ENCODE results near the gene CFLAR. TPM values are rescaled to one million over a fixed set of nuclear protein-coding genes. Genes with fewer than 3 reads are reported as not detected.

Gene CFLAR
- total RNA-seq, 1 experiment from 2014 or later: 75.4 TPM

GRCh38 chr2:201128933-201129505, 13.1 kb downstream of the CFLAR start:
- Histone ChIP-seq H3K4me1 (replicated peaks; ENCODE audit: insufficient read depth) (peaks cover 60% of the 10 kb centered on the region), H3K4me3 (no peak overlapping the region), H3K27me3 (ENCODE audit: insufficient read depth, low read depth) (no peaks in the 10 kb centered on the region), H3F3A (ENCODE audit: insufficient read depth, low read depth) (peaks cover 17% of the 10 kb centered on the region; the same call in 1 of the 2 replicates), H3K36me3 (ENCODE audit: low read depth) (no peaks in the 10 kb centered on the region), H2AFZ (no peak overlapping the region), H3K4me2 (peak overlapping the region; percentile 50), H3K79me2 (ENCODE audit: low read depth) (peaks cover 53% of the 10 kb centered on the region), H3K9me3 (ENCODE audit: insufficient read depth, low read depth) (no peaks in the 10 kb centered on the region), H3K27ac (peak overlapping the region; percentile 59), H3K9me2 (ENCODE audit: insufficient read depth) (no peaks in the 10 kb centered on the region), H4K20me1 (ENCODE audit: insufficient read depth) (no peaks in the 10 kb centered on the region)
- ChIA-PET POLR2A (ENCODE audit: unreplicated experiment) (no interaction called here), CTCF (no interaction called here)
- no peak for TF ChIP-seq EZH2 (IDR thresholded peaks at IDR 0.05; ENCODE audit: low read depth)
- TF ChIP-seq CTCF (conservative IDR thresholded peaks at IDR 0.05): no peak
- BruUV-seq (replicated peaks): no TSS peak
- DNase-seq: peak in 1 of 2 experiments; percentile 65
- intact Hi-C loops (cut with micrococcal nuclease; ENCODE audit: unreplicated experiment): loop anchor here (1.0 kb wide), 1 partner anchor 20 kb away; no protein-coding TSS in a partner anchor

GRCh38 chr2:201130524-201131186, 14.7 kb downstream of the CFLAR start:
- CTCF ChIA-PET: interaction anchor here (1.2 kb wide), 1 partner anchor 18 kb away, joined by 6 read pairs; no protein-coding TSS in a partner anchor
- no peaks in the 10 kb centered on the region for H3K36me3 ChIP-seq (ENCODE audit: low read depth)
- H4K20me1 ChIP-seq (ENCODE audit: insufficient read depth): no peaks in the 10 kb centered on the region
- H3K9me2 ChIP-seq (ENCODE audit: insufficient read depth): no peaks in the 10 kb centered on the region
- intact Hi-C loops (cut with micrococcal nuclease; ENCODE audit: unreplicated experiment): no loop called here
- H3K27ac ChIP-seq: peak overlapping the region; percentile 63
- BruUV-seq (replicated peaks): no TSS peak
- no peaks in the 10 kb centered on the region for H3K9me3 ChIP-seq (ENCODE audit: insufficient read depth, low read depth)
- peaks cover 39% of the 10 kb centered on the region for H3K79me2 ChIP-seq (ENCODE audit: low read depth)
- H3K4me2 ChIP-seq: peak overlapping the region; percentile 10; the same call in 1 of the 2 replicates
- POLR2A ChIA-PET (ENCODE audit: unreplicated experiment): interaction anchor here (0.6 to 0.8 kb wide), 3 partner anchors 17 to 28 kb away, joined by 3 to 4 read pairs (median 4); no protein-coding TSS in a partner anchor
- H2AFZ ChIP-seq: no peak overlapping the region
- H3K4me1 ChIP-seq (replicated peaks; ENCODE audit: insufficient read depth): peaks cover 43% of the 10 kb centered on the region
- peak in 1 of 2 experiments; percentile 81 for DNase-seq
- TF ChIP-seq EZH2 (IDR thresholded peaks at IDR 0.05; ENCODE audit: low read depth): no peak
- TF ChIP-seq CTCF (conservative IDR thresholded peaks at IDR 0.05): no peak
- H3K27me3 ChIP-seq (ENCODE audit: insufficient read depth, low read depth): no peaks in the 10 kb centered on the region
- H3K4me3 ChIP-seq: no peak overlapping the region
- H3F3A ChIP-seq (ENCODE audit: insufficient read depth, low read depth): peaks cover 9% of the 10 kb centered on the region; the same call in 1 of the 2 replicates

GRCh38 chr2:201132518-201132917, 16.6 kb downstream of the CFLAR start:
- no peak for DNase-seq
- peaks cover 9% of the 10 kb centered on the region; the same call in 1 of the 2 replicates for H3F3A ChIP-seq (ENCODE audit: insufficient read depth, low read depth)
- H2AFZ ChIP-seq: no peak overlapping the region
- ChIA-PET POLR2A (ENCODE audit: unreplicated experiment) (no interaction called here), CTCF (interaction anchor here (1.1 kb wide), 1 partner anchor 18 kb away, joined by 3 read pairs; no protein-coding TSS in a partner anchor)
- BruUV-seq (replicated peaks): no TSS peak
- H3K4me3 ChIP-seq: no peak overlapping the region
- H3K27me3 ChIP-seq (ENCODE audit: insufficient read depth, low read depth): no peaks in the 10 kb centered on the region
- no peak overlapping the region for H3K27ac ChIP-seq
- TF ChIP-seq EZH2 (IDR thresholded peaks at IDR 0.05; ENCODE audit: low read depth) (no peak), CTCF (conservative IDR thresholded peaks at IDR 0.05) (no peak)
- no peaks in the 10 kb centered on the region for H4K20me1 ChIP-seq (ENCODE audit: insufficient read depth)
- no peaks in the 10 kb centered on the region for H3K9me2 ChIP-seq (ENCODE audit: insufficient read depth)
- peaks cover 21% of the 10 kb centered on the region for H3K79me2 ChIP-seq (ENCODE audit: low read depth)
- no peaks in the 10 kb centered on the region for H3K9me3 ChIP-seq (ENCODE audit: insufficient read depth, low read depth)
- H3K4me2 ChIP-seq: no peak overlapping the region
- intact Hi-C loops (cut with micrococcal nuclease; ENCODE audit: unreplicated experiment): no loop called here
- H3K4me1 ChIP-seq (replicated peaks; ENCODE audit: insufficient read depth): peaks cover 30% of the 10 kb centered on the region
- no peaks in the 10 kb centered on the region for H3K36me3 ChIP-seq (ENCODE audit: low read depth)

All from PC-9 (cell line).